ENCODE data around the gene SH3RF3. TPM values are rescaled to one million over a fixed set of nuclear protein-coding genes. Genes with fewer than 3 reads are reported as not detected.

The SH3RF3 gene
- total RNA-seq, 1 experiment from 2014 or later = 4.9 TPM

- in situ Hi-C loops (cut with HindIII; ENCODE audit: low pct_unique_long_range_greater_than_20kb, low sequenced_read_pairs) = no loop called here
These were observed 51.8 kb downstream of the SH3RF3 start for GRCh38 chr2:109180786-109181185.

GRCh38 chr2:109182426-109182825 is 53.4 kb downstream of the SH3RF3 start:
- in situ Hi-C loops (cut with HindIII; ENCODE audit: low pct_unique_long_range_greater_than_20kb, low sequenced_read_pairs) = no loop called here

More at GRCh38 chr2:109180786-109181185, 51.8 kb downstream of the SH3RF3 start:
- POLR2A ChIA-PET = no interaction called here
- peaks cover 2% of the 10 kb centered on the region; the same call in 1 of the 2 replicates for H3K4me1 ChIP-seq (ENCODE audit: control insufficient read depth, insufficient read depth, low read length)
- DNase-seq (ENCODE audit: low read depth, low spot score) = no peak
- H3K27ac ChIP-seq (ENCODE audit: low read length) = no peak overlapping the region
- no TSS peak for BruUV-seq (replicated peaks)
- H3K27me3 ChIP-seq (ENCODE audit: control insufficient read depth, insufficient read depth, low read length) = peaks cover 4% of the 10 kb centered on the region; the same call in 1 of the 2 replicates
- ATAC-seq = no peak
- H3K4me3 ChIP-seq (ENCODE audit: low read depth in 2 of 2, low read length in 2 of 2) = no peak overlapping the region
- no peak for TF ChIP-seq REST (IDR thresholded peaks at IDR 0.05; ENCODE audit: insufficient read depth in 1 of 2, low read depth in 2 of 2, low read length in 1 of 2)
- TF ChIP-seq SIN3A (IDR thresholded peaks at IDR 0.05; ENCODE audit: borderline replicate concordance, insufficient read depth, low read depth, low read length) = no peak
- TF ChIP-seq POLR2AphosphoS5 (IDR thresholded peaks at IDR 0.05; ENCODE audit: low read depth, low read length) = no peak
- no peak for TF ChIP-seq TCF7L2 (IDR thresholded peaks at IDR 0.05; ENCODE audit: low read depth, low read length)
- TF ChIP-seq CTCF (IDR thresholded peaks at IDR 0.05) = no peak
- CTCF ChIA-PET = no interaction called here
- H3K36me3 ChIP-seq (ENCODE audit: control insufficient read depth, insufficient read depth, low read length) = no peaks in the 10 kb centered on the region
- intact Hi-C loops (cut with micrococcal nuclease; ENCODE audit: unreplicated experiment) = no loop called here
- H3K9me3 ChIP-seq (ENCODE audit: control insufficient read depth, insufficient read depth, low read depth, low read length) = peaks cover 7% of the 10 kb centered on the region; the same call in 1 of the 2 replicates

More at GRCh38 chr2:109182426-109182825, 53.4 kb downstream of the SH3RF3 start:
- H3K4me3 ChIP-seq (ENCODE audit: low read depth in 2 of 2, low read length in 2 of 2) = no peak overlapping the region
- TF ChIP-seq REST (IDR thresholded peaks at IDR 0.05; ENCODE audit: insufficient read depth in 1 of 2, low read depth in 2 of 2, low read length in 1 of 2) = no peak
- peaks cover 7% of the 10 kb centered on the region; the same call in 1 of the 2 replicates for H3K9me3 ChIP-seq (ENCODE audit: control insufficient read depth, insufficient read depth, low read depth, low read length)
- H3K27me3 ChIP-seq (ENCODE audit: control insufficient read depth, insufficient read depth, low read length) = peaks cover 4% of the 10 kb centered on the region; the same call in 1 of the 2 replicates
- DNase-seq (ENCODE audit: low read depth, low spot score) (no peak), ATAC-seq (no peak)
- H3K4me1 ChIP-seq (ENCODE audit: control insufficient read depth, insufficient read depth, low read length) = peaks cover 8% of the 10 kb centered on the region; the same call in 1 of the 2 replicates
- POLR2A ChIA-PET = no interaction called here
- no peak overlapping the region for H3K27ac ChIP-seq (ENCODE audit: low read length)
- intact Hi-C loops (cut with micrococcal nuclease; ENCODE audit: unreplicated experiment) = no loop called here
- H3K36me3 ChIP-seq (ENCODE audit: control insufficient read depth, insufficient read depth, low read length) = no peaks in the 10 kb centered on the region
- no TSS peak for BruUV-seq (replicated peaks)
- CTCF ChIA-PET = no interaction called here

Measured in Panc1 (cell line).